Non-pigmented ciliary epithelial cell (primary cell): ENCODE results near the gene AFM.
A peak's percentile ranks its signal among the peaks of the same experiment; 100 is the strongest.

ENCODE experiments used
- DNase-seq: peaks from one replicate; pipeline ENCODE4 v3.0.0-alpha.2; 2010; ENCODE audit warnings: low read depth

The AFM gene

DNA sequence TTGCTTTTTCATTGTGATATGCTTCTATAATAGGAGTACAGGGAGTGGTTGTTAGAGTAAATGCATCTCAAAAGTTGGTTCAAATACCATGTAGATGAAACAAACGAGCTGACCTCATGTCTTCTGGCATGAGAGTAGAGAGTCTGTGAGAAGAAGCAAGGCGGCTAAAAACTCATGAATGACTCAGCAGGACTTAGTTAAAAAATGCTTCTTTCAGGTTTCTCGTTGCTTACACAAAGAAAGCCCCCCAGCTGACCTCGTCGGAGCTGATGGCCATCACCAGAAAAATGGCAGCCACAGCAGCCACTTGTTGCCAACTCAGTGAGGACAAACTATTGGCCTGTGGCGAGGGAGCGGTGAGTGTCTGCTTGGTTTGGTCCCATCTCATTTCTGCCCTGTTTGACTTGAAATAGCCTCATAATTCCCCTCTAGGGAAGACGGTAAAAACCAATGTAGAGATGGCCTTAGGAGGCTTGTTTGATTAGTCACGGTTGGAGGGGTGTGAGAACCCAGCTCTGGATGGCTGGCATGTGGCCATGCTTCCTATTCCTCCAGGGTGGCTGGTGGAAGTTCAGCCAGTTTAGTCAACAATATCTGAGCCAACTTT is 31.0 kb upstream of the AFM start:
- peak; percentile 94 for DNase-seq

DNA sequence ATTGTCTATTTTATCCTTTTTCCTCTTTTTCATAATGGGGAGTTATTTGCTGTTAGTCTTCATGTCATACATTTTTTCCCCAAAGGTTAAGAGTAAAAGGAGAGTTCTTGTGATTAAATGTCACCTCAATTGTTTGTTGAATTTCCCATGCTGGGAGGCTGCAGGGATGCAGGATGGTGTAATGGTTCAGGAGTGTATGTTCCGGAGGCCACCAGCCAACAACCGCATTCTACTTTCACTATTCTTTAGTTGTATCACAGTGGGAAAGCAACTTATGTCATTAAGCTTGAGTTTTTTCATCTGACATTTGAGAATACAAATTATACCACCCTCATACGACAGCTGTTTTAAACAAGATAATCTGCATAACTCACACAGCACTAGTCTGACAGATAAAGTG is 30.1 kb upstream of the AFM start:
- peak; percentile 68 for DNase-seq

DNA sequence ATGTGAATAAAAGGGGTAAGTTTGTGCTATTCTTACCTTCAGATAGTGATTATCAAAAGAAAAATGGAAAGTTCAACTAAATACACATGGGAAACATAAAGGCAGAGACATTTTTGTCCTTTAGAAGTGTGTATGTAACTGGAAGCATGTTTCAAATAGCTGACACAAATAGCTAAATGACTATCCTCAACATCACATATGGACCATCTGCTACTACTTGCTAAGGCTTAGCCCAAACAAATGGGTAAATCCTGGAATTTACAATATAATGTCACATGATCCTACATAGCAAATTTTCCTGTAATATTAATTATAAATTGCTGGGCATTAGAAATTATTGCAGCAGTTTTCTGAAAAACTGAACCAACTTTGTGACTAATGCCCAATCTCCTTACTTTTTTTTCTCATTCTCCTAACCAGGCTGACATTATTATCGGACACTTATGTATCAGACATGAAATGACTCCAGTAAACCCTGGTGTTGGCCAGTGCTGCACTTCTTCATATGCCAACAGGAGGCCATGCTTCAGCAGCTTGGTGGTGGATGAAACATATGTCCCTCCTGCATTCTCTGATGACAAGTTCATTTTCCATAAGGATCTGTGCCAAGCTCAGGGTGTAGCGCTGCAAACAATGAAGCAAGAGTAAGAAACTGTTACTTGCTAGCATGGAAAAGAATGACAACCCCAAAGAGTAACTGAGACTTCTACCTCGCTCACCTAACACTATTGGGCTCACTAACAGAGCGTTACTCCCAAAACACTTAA is 29.4 kb upstream of the AFM start:
- no peak for DNase-seq

DNA sequence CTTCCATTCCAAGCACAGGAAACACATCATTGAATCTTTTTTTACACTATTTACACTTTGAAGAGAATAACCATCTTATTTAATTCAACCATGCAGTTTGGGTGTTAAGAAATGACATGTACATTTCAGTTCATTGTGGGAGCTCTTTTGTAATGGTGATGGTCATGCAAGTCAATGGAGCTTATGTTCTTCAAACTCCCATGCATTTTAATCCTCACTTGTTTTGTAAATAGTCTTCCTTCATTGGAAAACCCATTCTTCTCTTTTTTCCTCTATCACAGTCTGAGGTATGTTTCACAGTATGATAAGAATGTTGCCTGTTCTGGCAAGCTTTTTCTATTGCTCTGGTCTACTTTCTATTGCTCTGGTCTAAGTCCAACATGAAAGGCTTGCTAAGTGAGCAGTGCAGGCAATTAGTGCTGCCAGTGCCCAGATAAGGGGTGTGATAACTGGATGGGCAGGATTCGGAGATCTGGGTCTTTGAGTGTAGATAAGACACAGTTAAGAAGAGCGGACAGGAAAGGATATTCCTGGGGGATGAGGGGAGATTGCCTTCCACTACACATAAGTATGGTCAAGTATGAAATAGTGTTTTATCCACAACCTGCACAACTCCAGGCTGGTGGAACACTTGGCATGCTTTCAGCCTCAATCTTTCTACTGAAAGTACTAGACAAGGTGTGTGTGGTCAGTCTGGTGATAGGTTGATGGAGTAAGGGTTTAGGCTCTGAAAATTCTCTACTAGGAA is 28.4 kb upstream of the AFM start:
- no peak for DNase-seq

DNA sequence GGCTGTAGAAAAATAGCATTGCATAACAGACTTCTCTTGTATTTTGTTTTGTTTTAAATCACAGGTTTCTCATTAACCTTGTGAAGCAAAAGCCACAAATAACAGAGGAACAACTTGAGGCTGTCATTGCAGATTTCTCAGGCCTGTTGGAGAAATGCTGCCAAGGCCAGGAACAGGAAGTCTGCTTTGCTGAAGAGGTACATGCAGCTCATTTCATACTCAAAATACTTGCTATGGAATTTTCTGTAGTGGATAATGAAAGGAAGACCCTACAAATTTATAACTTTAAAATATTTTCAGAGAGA is 27.9 kb upstream of the AFM start:
- DNase-seq, result no peak

DNA sequence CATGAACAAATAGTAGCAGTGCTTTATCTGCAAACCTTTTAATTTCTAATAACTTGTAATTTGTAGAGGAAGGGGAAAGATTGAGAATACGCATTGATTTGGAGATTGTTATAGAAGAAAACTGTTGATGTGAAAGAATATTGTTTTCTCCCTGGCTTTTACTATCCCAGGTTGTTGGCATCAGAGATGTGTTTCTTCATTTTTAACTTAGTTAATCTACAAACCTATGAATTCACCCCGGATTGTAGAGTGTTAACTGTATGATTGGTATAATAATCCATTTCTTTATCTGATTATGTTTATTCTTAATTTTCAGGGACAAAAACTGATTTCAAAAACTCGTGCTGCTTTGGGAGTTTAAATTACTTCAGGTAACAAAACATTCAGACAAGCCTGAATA is 26.6 kb upstream of the AFM start:
- DNase-seq, result no peak

DNA sequence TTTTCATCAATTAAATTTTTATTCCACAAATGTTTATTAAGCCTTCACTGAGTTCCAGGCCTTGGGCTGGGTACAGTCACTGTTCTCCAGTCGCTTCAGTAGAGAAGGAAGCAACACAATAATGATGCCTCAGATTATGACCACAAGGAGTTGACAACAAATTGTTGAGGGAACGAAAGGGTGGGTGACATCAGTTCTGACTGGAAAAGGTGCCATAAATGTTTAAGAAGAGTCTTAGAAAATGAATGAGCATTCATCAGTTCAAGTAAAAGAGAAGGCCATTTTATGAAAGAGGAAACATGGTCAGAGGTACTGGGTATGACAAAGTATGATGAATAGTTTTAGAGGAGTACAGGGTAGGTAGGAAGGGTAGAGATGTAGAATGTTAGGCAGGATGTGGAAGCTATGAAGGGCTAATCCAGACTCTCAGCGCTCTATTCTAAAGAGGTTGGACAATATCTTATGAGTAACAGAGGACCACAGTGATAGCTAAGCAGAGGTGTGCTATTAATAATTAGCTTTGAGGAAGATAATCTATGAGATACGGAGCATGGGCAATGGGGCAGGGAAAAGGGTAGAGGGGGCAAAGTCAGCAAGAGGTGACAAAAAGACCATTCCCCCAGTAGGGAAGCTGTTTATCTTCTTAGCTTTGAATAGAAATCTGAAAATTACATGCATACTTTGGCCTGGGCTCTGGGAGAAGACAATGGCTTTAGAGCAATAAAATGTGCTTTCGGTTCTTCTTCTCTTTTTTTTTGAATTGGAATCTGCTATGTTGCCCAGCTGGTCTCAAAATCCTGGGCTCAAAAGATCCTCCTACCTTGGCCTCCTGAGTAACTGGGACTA is 25.1 kb upstream of the AFM start:
- DNase-seq, result no peak

DNA sequence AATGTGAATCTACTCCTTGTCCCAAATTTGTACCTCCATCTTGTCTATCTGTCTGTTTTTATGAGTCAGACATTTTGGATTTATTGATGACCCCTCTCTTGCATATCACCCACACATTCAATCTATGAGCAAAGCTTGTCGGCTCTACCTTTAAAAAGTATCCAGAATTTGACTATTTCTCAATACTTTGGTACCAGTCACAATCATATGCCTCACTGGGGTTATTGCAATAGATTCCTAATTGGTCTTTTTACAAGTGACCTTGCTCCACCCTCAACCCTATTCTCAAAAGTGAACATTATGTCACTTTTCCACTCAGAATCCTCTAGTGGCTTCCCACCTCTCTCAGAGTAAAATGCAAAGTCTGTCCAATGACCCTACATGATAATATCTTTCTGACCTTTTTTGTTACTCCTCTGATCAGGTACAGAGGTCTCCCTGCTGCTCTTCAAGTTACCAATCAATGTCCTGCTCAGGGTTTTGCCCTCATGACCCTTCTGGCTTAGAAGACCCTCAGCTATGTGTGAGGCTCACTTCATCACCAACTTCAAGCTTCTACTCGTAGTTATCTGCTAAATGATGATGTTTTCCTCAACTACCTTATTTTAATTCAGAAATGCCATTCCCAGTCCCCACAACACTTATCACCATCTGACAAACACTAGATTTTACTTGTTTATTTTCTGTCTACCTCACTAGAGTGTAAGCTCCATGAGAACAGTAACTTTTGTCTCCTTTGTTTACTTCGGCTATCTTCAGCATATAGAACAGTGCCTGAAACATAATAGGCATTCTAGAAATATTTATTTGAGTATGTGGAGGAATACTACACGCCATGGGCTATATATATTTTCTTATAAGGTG is 23.1 kb upstream of the AFM start:
- no peak for DNase-seq

DNA sequence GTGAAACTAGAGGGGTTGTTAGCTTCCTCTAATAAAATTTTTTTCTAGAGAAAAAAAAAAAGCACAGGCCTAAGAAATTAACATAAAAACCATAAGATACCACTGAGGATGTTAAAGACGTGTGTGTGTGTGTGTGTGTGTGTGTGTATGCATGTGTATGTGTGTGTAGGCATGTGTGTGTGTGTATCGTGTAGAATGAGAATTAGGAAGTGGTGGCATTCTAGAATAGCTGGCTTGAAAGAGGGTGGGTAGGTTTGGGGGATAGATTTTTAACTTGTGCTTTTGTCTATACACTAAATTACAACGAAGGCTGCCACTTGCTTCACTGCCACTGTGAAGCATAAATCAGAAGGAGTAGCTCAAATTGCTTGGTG is 22.5 kb upstream of the AFM start:
- no peak for DNase-seq

DNA sequence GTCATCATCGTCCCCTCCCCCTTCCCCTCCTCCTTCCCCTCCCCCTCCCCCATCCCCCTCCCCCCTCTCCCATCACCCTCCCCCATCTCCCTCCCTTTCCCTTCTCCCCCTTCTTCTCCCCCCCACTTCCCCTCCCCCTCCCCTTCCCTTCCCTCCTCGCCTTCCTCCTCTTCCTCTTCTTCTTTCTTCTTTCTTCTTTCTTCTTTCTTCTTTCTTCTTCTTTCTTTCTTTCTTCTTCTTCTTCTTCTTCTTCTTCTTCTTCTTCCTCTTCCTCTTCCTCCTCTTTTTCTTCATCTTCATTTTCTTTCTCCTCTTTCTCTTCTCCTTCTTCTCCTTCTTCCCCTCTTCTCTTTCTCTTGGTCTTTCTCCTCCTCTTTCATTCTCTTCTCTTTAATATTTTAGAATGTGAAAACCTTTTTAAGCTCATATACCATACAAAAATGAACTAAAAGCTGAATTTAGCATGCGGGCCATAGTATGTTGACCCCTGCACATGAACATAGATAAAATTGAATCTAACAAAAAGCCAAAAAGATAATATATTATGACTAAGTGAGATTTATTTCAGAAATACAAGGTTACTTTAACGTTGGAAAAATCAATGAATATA is 20.5 kb upstream of the AFM start:
- DNase-seq, result no peak

DNA sequence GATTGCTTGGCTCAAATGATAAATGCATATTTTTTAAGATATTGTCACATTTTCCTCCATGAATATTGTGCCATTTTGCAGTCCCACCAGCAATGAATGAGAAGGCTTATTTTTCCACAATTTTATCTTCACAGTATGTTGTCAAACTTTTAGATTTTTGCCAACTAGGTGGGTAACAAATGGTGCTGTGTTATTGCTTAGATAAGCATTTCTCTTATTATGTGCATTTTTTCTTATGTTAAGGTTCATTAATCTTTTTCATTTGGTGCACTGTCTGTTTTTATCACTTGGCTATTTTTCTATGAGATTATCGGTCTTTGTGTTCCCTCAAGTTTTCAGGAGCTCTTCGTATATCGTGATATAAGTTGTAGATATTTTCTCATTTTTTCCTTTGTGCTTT is 13.4 kb upstream of the AFM start:
- no peak for DNase-seq

DNA sequence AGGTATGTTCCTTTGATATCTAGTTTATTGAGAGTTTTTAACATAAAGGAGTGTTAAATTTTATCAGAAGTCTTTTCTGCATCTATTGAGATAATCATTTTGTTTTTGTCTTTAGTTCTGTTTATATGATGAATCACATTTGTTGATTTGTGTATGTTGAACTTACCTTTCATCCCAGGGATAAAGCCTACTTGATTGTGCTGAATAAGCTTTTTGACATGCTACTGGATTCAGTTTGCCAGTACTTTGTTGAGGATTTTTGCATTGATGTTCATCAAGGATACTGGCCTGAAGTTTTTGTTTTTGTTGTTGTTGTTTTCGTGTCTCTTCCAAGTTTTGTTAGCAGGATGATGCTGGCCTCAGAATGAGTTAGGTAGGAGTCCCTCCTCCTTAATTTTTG is 10.8 kb upstream of the AFM start:
- no peak for DNase-seq

DNA sequence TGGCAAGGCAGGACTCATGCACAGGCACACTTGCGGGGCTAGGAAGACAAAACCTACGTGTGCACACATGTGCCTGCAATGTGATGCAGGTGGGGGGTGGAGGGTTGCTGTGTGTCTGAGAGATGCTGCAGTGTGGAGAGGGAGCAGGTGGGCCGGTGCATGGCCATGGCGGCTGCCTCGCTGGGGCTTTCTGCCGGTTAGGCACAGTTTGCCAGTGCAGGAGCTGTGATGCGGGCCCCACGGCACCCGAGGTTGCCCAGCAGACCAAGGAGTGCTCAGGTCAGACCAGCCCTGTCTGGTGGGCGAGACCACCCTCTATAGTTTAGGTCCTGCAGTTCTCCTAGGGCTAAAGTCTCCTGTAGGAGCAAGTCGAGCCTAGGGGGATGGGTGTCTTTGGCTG is 4.4 kb upstream of the AFM start:
- DNase-seq, result no peak

DNA sequence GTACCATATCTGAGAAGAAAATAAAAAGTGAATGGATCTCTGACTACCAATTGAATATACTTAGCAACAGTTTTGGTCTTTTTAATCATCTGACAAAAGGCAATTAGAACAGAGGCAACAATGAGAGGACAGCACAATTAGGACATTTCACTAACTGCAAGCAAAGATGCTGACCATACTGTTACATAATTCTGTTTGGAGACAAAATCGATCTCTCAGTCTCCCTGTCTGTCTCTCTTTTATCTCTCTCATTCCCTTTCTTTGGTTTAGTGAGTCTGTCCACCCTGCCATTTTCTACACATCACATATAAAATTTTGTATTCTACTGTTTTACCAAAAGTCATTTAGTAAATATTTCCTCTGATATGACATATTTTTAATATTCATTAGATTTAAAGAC is 2.2 kb upstream of the AFM start:
- DNase-seq, result no peak

DNA sequence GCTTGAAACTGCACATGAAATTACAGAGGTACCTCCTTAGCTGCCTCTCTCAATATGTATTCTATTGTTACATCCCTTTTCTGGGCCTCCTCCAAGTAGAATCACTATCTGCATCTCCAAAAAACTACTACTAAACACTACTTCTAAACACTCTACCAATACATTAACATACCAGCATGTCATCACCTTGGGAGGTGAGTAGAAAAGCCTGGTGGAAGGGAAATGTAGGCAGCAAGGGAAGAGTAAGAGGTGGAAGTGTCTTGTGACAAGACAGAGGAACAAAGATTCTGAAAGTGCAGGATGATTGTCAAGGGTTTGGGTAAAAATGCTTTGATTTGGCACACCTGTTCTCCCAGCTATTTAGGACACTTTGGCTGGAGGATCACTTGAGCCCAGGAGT is 3.5 kb downstream of the AFM start:
- no peak for DNase-seq

DNA sequence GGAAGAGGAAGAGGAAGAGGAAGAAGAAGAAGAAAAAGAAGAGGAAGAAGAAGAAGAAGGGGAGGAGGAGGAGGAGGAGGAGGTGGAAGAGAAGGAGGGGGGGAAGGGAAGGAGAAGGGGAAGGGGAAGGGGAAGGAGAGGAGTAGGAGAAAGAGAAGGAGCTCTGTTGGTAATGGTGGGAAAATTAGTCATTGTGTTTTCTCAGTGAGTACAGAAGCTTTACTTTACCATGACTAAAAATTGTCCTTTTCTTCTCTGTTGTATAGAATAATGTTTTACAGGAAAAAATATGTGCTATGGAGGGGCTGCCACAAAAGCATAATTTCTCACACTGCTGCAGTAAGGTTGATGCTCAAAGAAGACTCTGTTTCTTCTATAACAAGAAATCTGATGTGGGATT is 4.1 kb downstream of the AFM start:
- no peak for DNase-seq

DNA sequence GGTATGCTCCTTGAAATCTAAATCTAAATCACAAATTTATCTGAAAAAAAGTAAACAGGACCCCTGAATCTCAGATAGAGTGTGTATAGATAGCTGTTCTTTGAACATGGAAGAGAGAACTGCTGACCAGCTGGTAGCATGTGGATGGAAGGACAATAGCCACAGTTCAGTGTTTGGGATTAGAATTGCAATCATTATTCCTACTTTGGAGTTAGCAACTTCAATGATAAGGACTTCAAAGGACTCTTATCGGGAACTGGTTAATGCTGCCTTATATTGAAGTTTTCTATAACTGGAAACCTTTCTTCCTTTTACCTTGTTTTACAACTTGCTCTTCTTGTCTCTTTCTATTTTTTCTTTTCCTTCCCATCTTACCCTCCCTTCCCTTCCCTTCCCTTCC is 5.0 kb downstream of the AFM start:
- DNase-seq, result no peak

DNA sequence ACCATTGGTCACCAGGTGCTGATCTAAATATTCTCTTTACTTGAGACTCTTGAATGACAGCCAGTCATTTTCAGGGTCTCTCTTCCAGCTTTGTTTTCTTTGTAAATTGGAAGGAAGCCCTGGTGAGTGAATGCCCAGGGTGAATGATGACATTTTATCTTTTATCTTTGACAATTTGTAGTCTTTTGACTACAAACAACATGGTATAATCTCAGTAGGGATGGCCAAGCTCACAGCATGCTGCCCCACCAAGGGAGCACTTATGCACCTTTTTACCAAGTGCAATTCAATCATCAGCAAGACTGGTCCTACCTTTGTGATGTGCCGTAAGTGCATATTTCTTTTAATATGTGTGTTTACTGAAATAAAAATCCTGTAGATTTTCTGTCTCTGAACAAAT is 5.7 kb downstream of the AFM start:
- DNase-seq, result no peak

DNA sequence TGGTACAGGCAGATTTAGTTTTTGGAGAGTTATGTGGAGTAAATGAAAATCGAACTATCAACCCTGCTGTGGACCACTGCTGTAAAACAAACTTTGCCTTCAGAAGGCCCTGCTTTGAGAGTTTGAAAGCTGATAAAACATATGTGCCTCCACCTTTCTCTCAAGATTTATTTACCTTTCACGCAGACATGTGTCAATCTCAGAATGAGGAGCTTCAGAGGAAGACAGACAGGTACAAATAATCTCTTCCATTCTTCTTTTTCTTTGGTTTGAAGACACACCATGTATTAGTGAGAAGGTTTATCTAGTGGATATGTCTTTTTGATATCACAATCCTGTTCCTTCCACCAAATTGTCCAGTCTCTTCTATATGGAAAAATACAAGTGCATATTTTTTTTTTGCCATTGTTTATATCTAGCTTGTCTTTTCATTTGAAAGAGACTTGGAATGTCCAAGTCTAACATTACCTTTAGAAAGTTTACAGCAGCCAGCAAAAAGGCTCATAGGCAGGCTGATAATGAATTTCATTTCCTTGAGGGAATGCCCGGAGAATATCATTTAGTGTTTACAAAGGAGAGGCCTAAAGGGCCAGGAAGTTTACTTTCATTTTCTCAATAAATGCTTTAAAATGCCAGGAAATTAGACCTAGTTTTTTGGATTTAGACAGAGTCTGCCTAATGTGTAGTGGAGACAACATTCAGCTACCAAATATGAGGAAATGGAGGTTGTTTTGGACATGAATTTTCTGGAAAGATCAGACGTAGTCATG is 18.6 kb downstream of the AFM start:
- no peak for DNase-seq

DNA sequence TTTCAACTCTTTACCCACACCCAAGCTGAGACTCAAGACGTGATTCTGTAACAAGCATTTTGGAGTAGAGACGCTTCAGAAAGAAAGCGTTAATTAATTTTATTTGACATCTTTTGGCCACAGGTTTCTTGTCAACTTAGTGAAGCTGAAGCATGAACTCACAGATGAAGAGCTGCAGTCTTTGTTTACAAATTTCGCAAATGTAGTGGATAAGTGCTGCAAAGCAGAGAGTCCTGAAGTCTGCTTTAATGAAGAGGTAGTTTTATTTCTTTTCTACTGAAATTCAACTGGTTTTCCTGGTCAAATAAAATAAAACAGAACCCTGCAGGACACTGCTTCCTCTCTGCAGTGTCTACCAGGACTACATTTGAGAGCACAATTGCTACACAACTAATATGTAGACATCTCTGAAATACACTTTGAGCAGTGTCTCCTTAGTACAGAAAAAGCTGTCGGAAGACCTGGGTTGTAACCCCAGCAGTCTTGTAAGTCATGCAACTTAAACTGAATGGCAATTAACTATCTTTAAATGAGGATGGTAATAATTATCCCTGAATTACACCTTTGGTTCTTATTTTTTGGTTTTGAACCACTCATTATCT is 20.2 kb downstream of the AFM start:
- no peak for DNase-seq
